Liver (tissue), 9 donors: ENCODE data around the gene PIK3CG. TPM values are rescaled to one million over a fixed set of nuclear protein-coding genes. Genes with fewer than 3 reads are reported as not detected.

Experiments used
- DNase-seq: peaks from one replicate; pipeline ENCODE4 v3.0.0-alpha.2; 2017; ENCODE audit warnings: low spot score
- H3K27ac ChIP-seq, 2 donors: one replicate each; pipeline ENCODE4 v1.7.0; 2013; ENCODE audit warnings: inconsistent platforms in 2 of 2, low read length in 2 of 2, control low read depth in 1 of 2, low read depth in 1 of 2, mild to moderate bottlenecking in 1 of 2
- H3K27me3 ChIP-seq, 4 donors: one replicate each; pipeline versions ENCODE4 v1.6.1 to v1.7.0; 2013; ENCODE audit warnings: low read length in 3 of 4, inconsistent platforms in 1 of 4, mild to moderate bottlenecking in 1 of 4, moderate library complexity in 1 of 4; ENCODE audit not compliant: control insufficient read depth in 4 of 4, insufficient read depth in 4 of 4
- H3K36me3 ChIP-seq, 4 donors: one replicate each; pipeline versions ENCODE4 v1.6.1 to v1.7.0; 2013; ENCODE audit warnings: low read length in 3 of 4, mild to moderate bottlenecking in 3 of 4, low read depth in 1 of 4, moderate library complexity in 1 of 4; ENCODE audit not compliant: control insufficient read depth in 4 of 4, insufficient read depth in 3 of 4
- H3K4me1 ChIP-seq, 4 donors: one replicate each; pipeline versions ENCODE4 v1.6.1 to v1.7.0; 2013; ENCODE audit warnings: low read length in 3 of 4, mild to moderate bottlenecking in 3 of 4, moderate library complexity in 1 of 4; ENCODE audit not compliant: control insufficient read depth in 4 of 4, insufficient read depth in 4 of 4
- H3K4me3 ChIP-seq, 3 donors: one replicate each; pipeline versions ENCODE4 v1.6.1 to v1.7.0; 2013; ENCODE audit warnings: low read length in 3 of 3, control low read depth in 1 of 3, low read depth in 1 of 3, mild to moderate bottlenecking in 1 of 3
- H3K9ac ChIP-seq, 2 donors: one replicate each; pipeline ENCODE4 v1.7.0; 2013; ENCODE audit warnings: low read length in 2 of 2, mild to moderate bottlenecking in 2 of 2, moderate library complexity in 2 of 2, control low read depth in 1 of 2, low read depth in 1 of 2
- H3K9me3 ChIP-seq, 4 donors: one replicate each; pipeline versions ENCODE4 v1.6.1 to v1.7.0; 2013; ENCODE audit warnings: low read length in 3 of 4; ENCODE audit not compliant: control insufficient read depth in 4 of 4
- EGR1 ChIP-seq, 2 donors: IDR thresholded peaks; 2 replicates each; pipeline ENCODE4 v1.6.1; 2016 to 2018; ENCODE audit warnings: antibody characterized with exemption in 2 of 2, low read depth in 2 of 2
- FOXA1 ChIP-seq: IDR thresholded peaks from 2 replicates; pipeline ENCODE4 v1.6.1; 2016; ENCODE audit warnings: antibody characterized with exemption
- FOXA2 ChIP-seq: IDR thresholded peaks from 2 replicates; pipeline ENCODE4 v1.6.1; 2016; ENCODE audit warnings: antibody characterized with exemption
- GABPA ChIP-seq, 2 donors: IDR thresholded peaks in 1 of 2; conservative IDR thresholded peaks in 1 of 2; 2 replicates each; pipeline ENCODE4 v1.6.1; 2016; ENCODE audit warnings: antibody characterized with exemption in 2 of 2, mild to moderate bottlenecking in 1 of 2, moderate library complexity in 1 of 2
- HNF4A ChIP-seq, 2 donors: conservative IDR thresholded peaks; 2 replicates each; pipeline ENCODE4 v1.6.1; 2016; ENCODE audit warnings: antibody characterized with exemption in 2 of 2, mild to moderate bottlenecking in 2 of 2
- JUND ChIP-seq, 2 donors: IDR thresholded peaks; 2 replicates each; pipeline ENCODE4 v1.6.1; 2016; ENCODE audit warnings: antibody characterized with exemption in 2 of 2
- RAD21 ChIP-seq, 2 donors: IDR thresholded peaks; 2 replicates each; pipeline ENCODE4 v1.6.1; 2016; ENCODE audit warnings: antibody characterized with exemption in 2 of 2, mild to moderate bottlenecking in 2 of 2
- RXRA ChIP-seq, 2 donors: IDR thresholded peaks; 2 replicates each; pipeline ENCODE4 v1.6.1; 2017 to 2018; ENCODE audit warnings: antibody characterized with exemption in 2 of 2, mild to moderate bottlenecking in 1 of 2
- SP1 ChIP-seq: IDR thresholded peaks from 2 replicates; pipeline ENCODE4 v1.6.1; 2018; ENCODE audit warnings: antibody characterized with exemption, mild to moderate bottlenecking
- TAF1 ChIP-seq: conservative IDR thresholded peaks from 2 replicates; pipeline ENCODE4 v1.6.1; 2016; ENCODE audit warnings: antibody characterized with exemption, mild to moderate bottlenecking
- WGBS: extraction: QIAGEN DNeasy Blood & Tissue Kit; methylation state at CpG from one replicate; pipeline ENCODE4 v1.1.7; 2013; 5-methylcytosine and 5-hydroxymethylcytosine counted together
- polyA plus RNA-seq, 2 donors: library from polyadenylated mRNA; stranded (reverse) in 1 of 2; unstranded in 1 of 2; fragments of 200-250 nt in 1 of 2; fragments of >200 nt in 1 of 2; fragmentation: Nextera tagmentation in 1 of 2; extraction: Ambion mirVana in 1 of 2; gene quantifications; one replicate each; pipeline versions ENCODE4 v1.2.1 to v1.2.3, GENCODE V29; 2013 to 2015
- total RNA-seq, 2 donors: library from RNA; depleted of rRNA; stranded (reverse); fragments of >200 nt; gene quantifications; one replicate each; pipeline ENCODE4 v1.2.3, GENCODE V29; 2014
- TF ChIP-seq, protein P1 (sequence below): IDR thresholded peaks from 2 replicates; pipeline ENCODE4 v1.6.1; 2016; ENCODE audit warnings: antibody characterized with exemption
- TF ChIP-seq, protein P2 (sequence below): fragments of 150-350 bp; IDR thresholded peaks from 2 replicates; pipeline ENCODE4 v1.5.1; 2017; ENCODE audit warnings: improper control_type of control experiment, low read depth, low read length; ENCODE audit not compliant: missing input control
- TF ChIP-seq, protein P3 (sequence below): IDR thresholded peaks from 2 replicates; pipeline ENCODE4 v1.6.1; 2016; ENCODE audit warnings: antibody characterized with exemption, mild to moderate bottlenecking
- donor health status: healthy.
- donor health status: healthy.
- donor health status: healthy.
- donor health status: healthy.
- donor health status: healthy.

The PIK3CG gene
- total and polyA plus RNA-seq, 4 donors = 0.36 to 4.1 (median 1.3) TPM

DNA sequence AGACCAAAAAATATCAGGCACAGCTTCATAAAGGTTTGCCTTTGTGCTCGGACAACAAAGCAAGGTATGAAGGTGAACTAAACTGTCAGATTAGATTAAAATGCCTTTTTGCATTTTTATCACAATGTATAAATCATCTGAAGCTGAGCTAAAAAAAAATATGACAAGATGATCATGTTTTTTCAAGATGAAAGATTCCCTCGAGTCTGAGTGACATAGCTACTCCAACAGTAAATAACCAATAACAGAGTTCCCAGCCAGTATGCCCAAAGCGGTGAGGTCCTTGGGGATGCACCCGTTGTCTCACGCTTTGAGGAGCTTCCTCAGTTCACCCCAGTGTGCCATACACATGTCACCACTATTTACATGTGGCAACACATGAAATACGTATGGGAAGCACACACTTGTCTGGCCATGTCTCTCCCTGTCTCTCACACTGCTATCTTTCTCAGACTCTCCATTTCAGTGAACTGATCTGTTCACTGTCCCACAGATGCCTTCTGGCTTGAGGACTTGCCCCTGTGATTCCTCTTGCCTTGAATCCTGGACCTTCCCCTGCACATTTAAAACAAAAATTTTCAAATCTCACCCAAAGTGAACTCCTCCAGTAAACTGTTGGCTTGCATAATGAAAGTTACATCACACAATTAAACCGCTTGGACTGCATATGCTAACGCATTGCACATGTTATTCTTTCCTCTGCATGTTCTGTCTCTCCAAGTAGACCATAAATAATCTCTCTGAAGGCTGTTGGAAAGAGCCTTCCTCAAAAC, 2.6 kb upstream of the PIK3CG start:
- no peak overlapping the region for H3K27ac ChIP-seq
- TF ChIP-seq HNF4A (conservative IDR thresholded peaks at IDR 0.05) = no peak
- TF ChIP-seq TAF1 = no peak
- no peak for TF ChIP-seq RAD21 (IDR thresholded peaks at IDR 0.05)
- TF ChIP-seq, protein P1, sequence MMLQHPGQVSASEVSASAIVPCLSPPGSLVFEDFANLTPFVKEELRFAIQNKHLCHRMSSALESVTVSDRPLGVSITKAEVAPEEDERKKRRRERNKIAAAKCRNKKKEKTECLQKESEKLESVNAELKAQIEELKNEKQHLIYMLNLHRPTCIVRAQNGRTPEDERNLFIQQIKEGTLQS = no peak
- no peak for TF ChIP-seq FOXA1
- TF ChIP-seq GABPA (IDR thresholded peaks at IDR 0.05 in 1 of 2, conservative IDR thresholded peaks at IDR 0.05 in 1 of 2) = no peak
- TF ChIP-seq, protein P2, sequence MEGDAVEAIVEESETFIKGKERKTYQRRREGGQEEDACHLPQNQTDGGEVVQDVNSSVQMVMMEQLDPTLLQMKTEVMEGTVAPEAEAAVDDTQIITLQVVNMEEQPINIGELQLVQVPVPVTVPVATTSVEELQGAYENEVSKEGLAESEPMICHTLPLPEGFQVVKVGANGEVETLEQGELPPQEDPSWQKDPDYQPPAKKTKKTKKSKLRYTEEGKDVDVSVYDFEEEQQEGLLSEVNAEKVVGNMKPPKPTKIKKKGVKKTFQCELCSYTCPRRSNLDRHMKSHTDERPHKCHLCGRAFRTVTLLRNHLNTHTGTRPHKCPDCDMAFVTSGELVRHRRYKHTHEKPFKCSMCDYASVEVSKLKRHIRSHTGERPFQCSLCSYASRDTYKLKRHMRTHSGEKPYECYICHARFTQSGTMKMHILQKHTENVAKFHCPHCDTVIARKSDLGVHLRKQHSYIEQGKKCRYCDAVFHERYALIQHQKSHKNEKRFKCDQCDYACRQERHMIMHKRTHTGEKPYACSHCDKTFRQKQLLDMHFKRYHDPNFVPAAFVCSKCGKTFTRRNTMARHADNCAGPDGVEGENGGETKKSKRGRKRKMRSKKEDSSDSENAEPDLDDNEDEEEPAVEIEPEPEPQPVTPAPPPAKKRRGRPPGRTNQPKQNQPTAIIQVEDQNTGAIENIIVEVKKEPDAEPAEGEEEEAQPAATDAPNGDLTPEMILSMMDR = no peak
- no peak for TF ChIP-seq JUND (IDR thresholded peaks at IDR 0.05)
- no peak for TF ChIP-seq FOXA2
- no peak for TF ChIP-seq EGR1 (IDR thresholded peaks at IDR 0.05; ENCODE audit: low read depth in 2 of 2)
- no peak for TF ChIP-seq RXRA (IDR thresholded peaks at IDR 0.05)
- no peak for TF ChIP-seq SP1
- no peak overlapping the region for H3K4me3 ChIP-seq
- no peak for DNase-seq
- 79% methylated on average over 8 of the region's 8 CpGs for WGBS
- no peaks in the 10 kb centered on the region for H3K4me1 ChIP-seq
- H3K9me3 ChIP-seq = no peaks in the 10 kb centered on the region
- H3K36me3 ChIP-seq = no peaks in the 10 kb centered on the region
- no peak overlapping the region for H3K9ac ChIP-seq
- H3K27me3 ChIP-seq = no peaks in the 10 kb centered on the region

DNA sequence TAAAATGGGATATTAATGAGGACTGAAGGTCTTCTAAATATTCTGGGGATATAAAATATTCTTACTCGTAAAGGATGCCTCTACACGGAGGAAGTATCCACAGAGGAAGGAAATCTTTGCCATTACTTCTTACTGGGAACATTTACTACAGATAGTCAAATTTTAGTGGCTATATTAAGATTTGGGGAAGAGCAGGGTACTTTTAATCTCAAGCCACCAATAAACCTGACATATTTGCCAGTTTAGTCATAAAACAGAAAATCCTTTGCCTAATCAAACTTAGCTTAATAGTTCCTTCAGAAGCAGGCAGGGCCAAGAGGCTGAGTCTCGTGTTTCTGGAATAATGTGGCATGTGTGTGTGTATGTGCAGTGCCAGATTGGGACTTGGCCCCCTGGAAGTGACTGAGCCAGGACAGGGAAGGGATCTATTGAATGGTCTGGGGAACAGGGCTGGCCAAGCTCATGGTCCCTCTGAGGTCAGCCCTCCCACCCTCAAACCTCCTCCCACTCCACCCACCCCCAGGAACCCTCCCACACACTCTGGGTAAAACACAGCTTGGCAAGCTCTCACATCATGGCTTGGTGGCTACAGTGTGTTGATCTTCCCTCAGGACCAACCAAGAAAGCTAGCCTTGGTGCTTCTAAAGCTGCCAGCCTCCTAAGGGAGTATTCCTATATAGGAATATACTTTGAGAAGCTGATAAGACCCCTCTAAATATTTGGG, 1.6 kb upstream of the PIK3CG start:
- TF ChIP-seq FOXA1 (no peak), TAF1 (no peak), RAD21 (IDR thresholded peaks at IDR 0.05) (no peak)
- TF ChIP-seq, protein P3, sequence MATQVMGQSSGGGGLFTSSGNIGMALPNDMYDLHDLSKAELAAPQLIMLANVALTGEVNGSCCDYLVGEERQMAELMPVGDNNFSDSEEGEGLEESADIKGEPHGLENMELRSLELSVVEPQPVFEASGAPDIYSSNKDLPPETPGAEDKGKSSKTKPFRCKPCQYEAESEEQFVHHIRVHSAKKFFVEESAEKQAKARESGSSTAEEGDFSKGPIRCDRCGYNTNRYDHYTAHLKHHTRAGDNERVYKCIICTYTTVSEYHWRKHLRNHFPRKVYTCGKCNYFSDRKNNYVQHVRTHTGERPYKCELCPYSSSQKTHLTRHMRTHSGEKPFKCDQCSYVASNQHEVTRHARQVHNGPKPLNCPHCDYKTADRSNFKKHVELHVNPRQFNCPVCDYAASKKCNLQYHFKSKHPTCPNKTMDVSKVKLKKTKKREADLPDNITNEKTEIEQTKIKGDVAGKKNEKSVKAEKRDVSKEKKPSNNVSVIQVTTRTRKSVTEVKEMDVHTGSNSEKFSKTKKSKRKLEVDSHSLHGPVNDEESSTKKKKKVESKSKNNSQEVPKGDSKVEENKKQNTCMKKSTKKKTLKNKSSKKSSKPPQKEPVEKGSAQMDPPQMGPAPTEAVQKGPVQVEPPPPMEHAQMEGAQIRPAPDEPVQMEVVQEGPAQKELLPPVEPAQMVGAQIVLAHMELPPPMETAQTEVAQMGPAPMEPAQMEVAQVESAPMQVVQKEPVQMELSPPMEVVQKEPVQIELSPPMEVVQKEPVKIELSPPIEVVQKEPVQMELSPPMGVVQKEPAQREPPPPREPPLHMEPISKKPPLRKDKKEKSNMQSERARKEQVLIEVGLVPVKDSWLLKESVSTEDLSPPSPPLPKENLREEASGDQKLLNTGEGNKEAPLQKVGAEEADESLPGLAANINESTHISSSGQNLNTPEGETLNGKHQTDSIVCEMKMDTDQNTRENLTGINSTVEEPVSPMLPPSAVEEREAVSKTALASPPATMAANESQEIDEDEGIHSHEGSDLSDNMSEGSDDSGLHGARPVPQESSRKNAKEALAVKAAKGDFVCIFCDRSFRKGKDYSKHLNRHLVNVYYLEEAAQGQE = no peak
- WGBS = 73% methylated on average over 3 of the region's 3 CpGs
- no peak overlapping the region for H3K4me3 ChIP-seq
- no peak overlapping the region for H3K27ac ChIP-seq
- no peaks in the 10 kb centered on the region for H3K27me3 ChIP-seq
- no peaks in the 10 kb centered on the region for H3K9me3 ChIP-seq
- H3K4me1 ChIP-seq = no peaks in the 10 kb centered on the region
- no peak overlapping the region for H3K9ac ChIP-seq
- no peaks in the 10 kb centered on the region for H3K36me3 ChIP-seq
- no peak for DNase-seq
